Measurements from ENCODE around the gene FSCN2. TPM values are rescaled to one million over a fixed set of nuclear protein-coding genes. Genes with fewer than 3 reads are reported as not detected.
A peak's percentile ranks its signal among the peaks of the same experiment; 100 is the strongest.

The FSCN2 gene
- total RNA-seq, 1 donor from 2014 or later = 3.3 TPM

GRCh38 chr17:81489998-81490992 lies 37.9 kb upstream of the FSCN2 start:
- no peak for TF ChIP-seq CTCF (IDR thresholded peaks at IDR 0.05)
- intact Hi-C loops (cut with DNase I) = no loop called here
- Histone ChIP-seq H3K4me3 (no peak overlapping the region), H3K27ac (no peak overlapping the region), H3K4me1 (peaks cover 16% of the 10 kb centered on the region), H3K27me3 (ENCODE audit: low read depth) (no peaks in the 10 kb centered on the region), H3K9me3 (no peaks in the 10 kb centered on the region), H3K36me3 (no peaks in the 10 kb centered on the region)
- no peak for ATAC-seq
- DNase-seq = no peak

GRCh38 chr17:81491181-81491581 lies 37.0 kb upstream of the FSCN2 start:
- no peak for DNase-seq

GRCh38 chr17:81491761-81492160 lies 36.4 kb upstream of the FSCN2 start:
- no peak overlapping the region for H3K27ac ChIP-seq
- no peak for TF ChIP-seq CTCF (IDR thresholded peaks at IDR 0.05)
- DNase-seq (no peak), ATAC-seq (no peak)
- no peaks in the 10 kb centered on the region for H3K9me3 ChIP-seq
- no peaks in the 10 kb centered on the region for H3K27me3 ChIP-seq (ENCODE audit: low read depth)
- H3K4me1 ChIP-seq = peaks cover 16% of the 10 kb centered on the region
- intact Hi-C loops (cut with DNase I) = no loop called here
- no peaks in the 10 kb centered on the region for H3K36me3 ChIP-seq
- no peak overlapping the region for H3K4me3 ChIP-seq

More at GRCh38 chr17:81491181-81491581, 37.0 kb upstream of the FSCN2 start:
- no peak overlapping the region for H3K4me3 ChIP-seq
- peaks cover 16% of the 10 kb centered on the region for H3K4me1 ChIP-seq
- H3K36me3 ChIP-seq = no peaks in the 10 kb centered on the region
- no peaks in the 10 kb centered on the region for H3K9me3 ChIP-seq
- intact Hi-C loops (cut with DNase I) = no loop called here
- peak in 1 of 2 donors; percentile 4 for ATAC-seq
- no peaks in the 10 kb centered on the region for H3K27me3 ChIP-seq (ENCODE audit: low read depth)
- H3K27ac ChIP-seq = no peak overlapping the region
- no peak for TF ChIP-seq CTCF (IDR thresholded peaks at IDR 0.05)

- H3K36me3 ChIP-seq = no peaks in the 10 kb centered on the region
- intact Hi-C loops (cut with DNase I) = no loop called here
- no peak overlapping the region for H3K27ac ChIP-seq
- ATAC-seq (no peak), DNase-seq (no peak)
- H3K4me1 ChIP-seq = peaks cover 16% of the 10 kb centered on the region
- TF ChIP-seq CTCF (IDR thresholded peaks at IDR 0.05) = no peak
- H3K4me3 ChIP-seq = no peak overlapping the region
- H3K9me3 ChIP-seq = no peaks in the 10 kb centered on the region
- no peaks in the 10 kb centered on the region for H3K27me3 ChIP-seq (ENCODE audit: low read depth)
Measured at GRCh38 chr17:81492202-81492601, 36.0 kb upstream of the FSCN2 start.

GRCh38 chr17:81492706-81493105 lies 35.5 kb upstream of the FSCN2 start:
- Histone ChIP-seq H3K4me3 (no peak overlapping the region), H3K9me3 (no peaks in the 10 kb centered on the region), H3K27me3 (ENCODE audit: low read depth) (no peaks in the 10 kb centered on the region), H3K36me3 (no peaks in the 10 kb centered on the region), H3K4me1 (peaks cover 12% of the 10 kb centered on the region), H3K27ac (no peak overlapping the region)
- intact Hi-C loops (cut with DNase I) = no loop called here
- ATAC-seq (no peak), DNase-seq (no peak)
- no peak for TF ChIP-seq CTCF (IDR thresholded peaks at IDR 0.05)
